ENCODE results near the gene IFFO2. TPM values are rescaled to one million over a fixed set of nuclear protein-coding genes. Genes with fewer than 3 reads are reported as not detected.

IFFO2 gene
- total RNA-seq, 1 donor from 2014 or later, result 9.8 TPM

GRCh38 chr1:18865176-18865575 lies 91.3 kb downstream of the IFFO2 start:
- no peaks in the 10 kb centered on the region for H3K9me3 ChIP-seq
- H3K36me3 ChIP-seq, result no peaks in the 10 kb centered on the region
- TF ChIP-seq CTCF (IDR thresholded peaks at IDR 0.05), result no peak
- no peak overlapping the region for H3K27ac ChIP-seq
- H3K4me1 ChIP-seq, result no peaks in the 10 kb centered on the region
- H3K4me3 ChIP-seq, result no peak overlapping the region
- ATAC-seq (no peak), DNase-seq (peak; percentile 14)
- peaks cover 6% of the 10 kb centered on the region for H3K27me3 ChIP-seq (ENCODE audit: low read depth)
- intact Hi-C loops (cut with DNase I), result no loop called here

- H3K9me3 ChIP-seq, result no peaks in the 10 kb centered on the region
- H3K27ac ChIP-seq, result no peak overlapping the region
- no peak overlapping the region for H3K4me3 ChIP-seq
- no peaks in the 10 kb centered on the region for H3K4me1 ChIP-seq
- no peak for TF ChIP-seq CTCF (IDR thresholded peaks at IDR 0.05)
- no peaks in the 10 kb centered on the region for H3K27me3 ChIP-seq (ENCODE audit: low read depth)
- ATAC-seq, result no peak
- H3K36me3 ChIP-seq, result no peaks in the 10 kb centered on the region
- peak; percentile 16 for DNase-seq
- intact Hi-C loops (cut with DNase I), result no loop called here
These were observed 94.9 kb downstream of the IFFO2 start for GRCh38 chr1:18861590-18861989.

- no peaks in the 10 kb centered on the region for H3K4me1 ChIP-seq
- H3K27ac ChIP-seq, result no peak overlapping the region
- intact Hi-C loops (cut with DNase I), result no loop called here
- ATAC-seq (peak; percentile 22 to 27), DNase-seq (peak; percentile 47)
- TF ChIP-seq CTCF (IDR thresholded peaks at IDR 0.05), result no peak
- no peak overlapping the region for H3K4me3 ChIP-seq
- no peaks in the 10 kb centered on the region for H3K9me3 ChIP-seq
- no peaks in the 10 kb centered on the region for H3K36me3 ChIP-seq
- H3K27me3 ChIP-seq (ENCODE audit: low read depth), result no peaks in the 10 kb centered on the region
These were observed 95.4 kb downstream of the IFFO2 start for GRCh38 chr1:18861082-18861481.

GRCh38 chr1:18859560-18859959 lies 96.9 kb downstream of the IFFO2 start, which contains the start of gene TAS1R2:
TSS of gene TAS1R2 (minus strand) at chr1:18859660. CDS start at chr1:18859660, 0 bp downstream.
- H3K4me3 ChIP-seq, result no peak within 1 kb of the TSS
- no peaks in the 10 kb centered on the region for H3K36me3 ChIP-seq
- DNase-seq (no peak), ATAC-seq (no peak)
- H3K9me3 ChIP-seq, result no peaks in the 10 kb centered on the region
- H3K4me1 ChIP-seq, result no peaks in the 10 kb centered on the region
- no peak within 1 kb of the TSS for H3K27ac ChIP-seq
- H3K27me3 ChIP-seq (ENCODE audit: low read depth), result no peaks in the 10 kb centered on the region
- TF ChIP-seq CTCF (IDR thresholded peaks at IDR 0.05), result no peak
- intact Hi-C loops (cut with DNase I), result no loop called here

GRCh38 chr1:18858070-18858688 lies 98.3 kb downstream of the IFFO2 start:
- no peak for ATAC-seq
- no peak for DNase-seq
- H3K27ac ChIP-seq, result no peak overlapping the region
- H3K9me3 ChIP-seq, result no peaks in the 10 kb centered on the region
- no peak overlapping the region for H3K4me3 ChIP-seq
- no peak for TF ChIP-seq CTCF (IDR thresholded peaks at IDR 0.05)
- intact Hi-C loops (cut with DNase I), result no loop called here
- H3K27me3 ChIP-seq (ENCODE audit: low read depth), result no peaks in the 10 kb centered on the region
- no peaks in the 10 kb centered on the region for H3K36me3 ChIP-seq
- no peaks in the 10 kb centered on the region for H3K4me1 ChIP-seq

Data from lower lobe of right lung (tissue), 2 donors.